Esophagus squamous epithelium (tissue), 4 donors: ENCODE measurements around the gene ARL13B.

ENCODE experiments used
- POLR2A ChIP-seq, 4 donors: fragments of 450-650 bp; IDR thresholded peaks; one replicate each; pipeline ENCODE4 v1.6.1; 2017; ENCODE audit warnings: antibody characterized with exemption in 4 of 4, mild to moderate bottlenecking in 4 of 4, moderate library complexity in 3 of 4
- TF ChIP-seq, protein P1 (sequence below), 6 experiments: fragments of 450-650 bp in 4 of 6; fragments of 200-600 bp in 2 of 6; sonication (generic) in 2 of 6; IDR thresholded peaks; one replicate each; pipeline ENCODE4 v1.5.1; 2016 to 2019; ENCODE audit warnings: antibody characterized with exemption in 6 of 6, mild to moderate bottlenecking in 4 of 6, moderate library complexity in 4 of 6

DNA sequence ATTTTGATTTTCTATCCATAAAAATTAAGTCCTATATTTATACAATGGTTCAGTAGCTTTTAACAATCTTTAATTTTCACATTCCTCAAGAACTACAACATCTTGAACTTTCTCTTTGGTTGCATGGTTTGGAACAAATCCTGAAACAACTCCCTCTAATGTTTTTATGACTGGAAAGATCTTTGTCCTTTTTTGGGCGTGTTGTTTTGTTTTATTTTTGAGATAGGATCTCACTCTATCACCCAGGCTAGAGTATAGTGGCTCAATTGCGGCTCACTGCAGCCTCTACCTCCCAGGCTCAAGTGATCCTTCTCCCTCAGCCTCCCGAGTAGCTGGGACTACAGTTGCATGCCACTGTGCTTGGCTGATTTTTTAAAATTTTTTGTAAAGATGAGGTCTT, 44.4 kb downstream of the ARL13B start:
- no peak for TF ChIP-seq POLR2A (IDR thresholded peaks at IDR 0.05)
- TF ChIP-seq, protein P1, sequence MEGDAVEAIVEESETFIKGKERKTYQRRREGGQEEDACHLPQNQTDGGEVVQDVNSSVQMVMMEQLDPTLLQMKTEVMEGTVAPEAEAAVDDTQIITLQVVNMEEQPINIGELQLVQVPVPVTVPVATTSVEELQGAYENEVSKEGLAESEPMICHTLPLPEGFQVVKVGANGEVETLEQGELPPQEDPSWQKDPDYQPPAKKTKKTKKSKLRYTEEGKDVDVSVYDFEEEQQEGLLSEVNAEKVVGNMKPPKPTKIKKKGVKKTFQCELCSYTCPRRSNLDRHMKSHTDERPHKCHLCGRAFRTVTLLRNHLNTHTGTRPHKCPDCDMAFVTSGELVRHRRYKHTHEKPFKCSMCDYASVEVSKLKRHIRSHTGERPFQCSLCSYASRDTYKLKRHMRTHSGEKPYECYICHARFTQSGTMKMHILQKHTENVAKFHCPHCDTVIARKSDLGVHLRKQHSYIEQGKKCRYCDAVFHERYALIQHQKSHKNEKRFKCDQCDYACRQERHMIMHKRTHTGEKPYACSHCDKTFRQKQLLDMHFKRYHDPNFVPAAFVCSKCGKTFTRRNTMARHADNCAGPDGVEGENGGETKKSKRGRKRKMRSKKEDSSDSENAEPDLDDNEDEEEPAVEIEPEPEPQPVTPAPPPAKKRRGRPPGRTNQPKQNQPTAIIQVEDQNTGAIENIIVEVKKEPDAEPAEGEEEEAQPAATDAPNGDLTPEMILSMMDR (IDR thresholded peaks at IDR 0.05): no peak
